H9 (cell line): Measurements from ENCODE around the gene RIPK4. TPM values are rescaled to one million over a fixed set of nuclear protein-coding genes. Genes with fewer than 3 reads are reported as not detected.

Experiments
- DNase-seq: peaks from one replicate; pipeline ENCODE4 v3.0.0-alpha.2; 2017
- H2AFZ ChIP-seq: one replicate; pipeline ENCODE4 v1.6.1; 2013; ENCODE audit warnings: mild to moderate bottlenecking, low read length, control low read depth, moderate library complexity
- H2AK5ac ChIP-seq: 2 replicates; pipeline ENCODE4 v1.6.1; 2013; ENCODE audit warnings: low read length, control low read depth, mixed read lengths; ENCODE audit not compliant: insufficient read length
- H2BK120ac ChIP-seq: one replicate; pipeline ENCODE4 v1.6.1; 2013; ENCODE audit warnings: low read depth, mild to moderate bottlenecking, low read length, control low read depth, inconsistent platforms; ENCODE audit not compliant: poor library complexity, severe bottlenecking
- H2BK12ac ChIP-seq: 2 replicates; pipeline ENCODE4 v1.6.1; 2013; ENCODE audit warnings: low read length, control low read depth, mixed read lengths, low read depth; ENCODE audit not compliant: insufficient read length
- H2BK15ac ChIP-seq: 2 replicates; pipeline ENCODE4 v1.6.1; 2013; ENCODE audit warnings: low read depth, low read length, control low read depth
- H2BK20ac ChIP-seq: one replicate; pipeline ENCODE4 v1.6.1; 2013; ENCODE audit warnings: low read depth, mild to moderate bottlenecking, low read length, control low read depth, inconsistent platforms; ENCODE audit not compliant: poor library complexity, severe bottlenecking
- H2BK5ac ChIP-seq: 2 replicates; pipeline ENCODE4 v1.6.1; 2013; ENCODE audit warnings: low read length, control low read depth, mixed read lengths; ENCODE audit not compliant: insufficient read length
- H3K14ac ChIP-seq: 2 replicates; pipeline ENCODE4 v1.6.1; 2013; ENCODE audit warnings: low read length, control low read depth; ENCODE audit not compliant: insufficient read depth
- H3K18ac ChIP-seq: 2 replicates; pipeline ENCODE4 v1.6.1; 2013; ENCODE audit warnings: low read depth, mild to moderate bottlenecking, mixed read lengths, low read length, control low read depth; ENCODE audit not compliant: insufficient read length
- H3K23ac ChIP-seq: 2 replicates; pipeline ENCODE4 v1.6.1; 2013; ENCODE audit warnings: low read length, control low read depth, mixed read lengths, low read depth; ENCODE audit not compliant: insufficient read length
- H3K23me2 ChIP-seq: 2 replicates; pipeline ENCODE4 v1.6.1; 2013; ENCODE audit warnings: low read depth, mild to moderate bottlenecking, mixed read lengths, low read length, control low read depth; ENCODE audit not compliant: insufficient read length, poor library complexity, severe bottlenecking
- H3K27ac ChIP-seq: 2 replicates; pipeline ENCODE4 v1.5.1; 2013; ENCODE audit warnings: low read length, control low read depth, mixed read lengths, low read depth; ENCODE audit not compliant: insufficient read length
- H3K27me3 ChIP-seq: 2 replicates; pipeline ENCODE4 v1.6.1; 2013; ENCODE audit warnings: low read length, control low read depth, inconsistent platforms; ENCODE audit not compliant: insufficient read depth
- H3K4ac ChIP-seq: 2 replicates; pipeline ENCODE4 v1.6.1; 2013; ENCODE audit warnings: low read depth, mild to moderate bottlenecking, control low read depth, inconsistent platforms, low read length, moderate library complexity
- H3K4me1 ChIP-seq: 2 replicates; pipeline ENCODE4 v1.6.1; 2013; ENCODE audit warnings: low read length, control low read depth, inconsistent platforms; ENCODE audit not compliant: insufficient read depth
- H3K4me2 ChIP-seq: 2 replicates; pipeline ENCODE4 v1.6.1; 2013; ENCODE audit warnings: low read length, control low read depth, mixed read lengths; ENCODE audit not compliant: insufficient read length, insufficient read depth
- H3K56ac ChIP-seq: 2 replicates; pipeline ENCODE4 v1.6.1; 2013; ENCODE audit warnings: low read depth, mild to moderate bottlenecking, mixed read lengths, low read length, control low read depth; ENCODE audit not compliant: insufficient read length
- H3K79me1 ChIP-seq: 2 replicates; pipeline ENCODE4 v1.6.1; 2013; ENCODE audit warnings: low read depth, mild to moderate bottlenecking, moderate library complexity, low read length, control low read depth, inconsistent platforms; ENCODE audit not compliant: insufficient read depth, poor library complexity, severe bottlenecking
- H3K79me2 ChIP-seq: 2 replicates; pipeline ENCODE4 v1.6.1; 2013; ENCODE audit warnings: low read length, control low read depth, inconsistent platforms; ENCODE audit not compliant: insufficient read depth
- H3K9ac ChIP-seq: 2 replicates; pipeline ENCODE4 v1.6.1; 2013; ENCODE audit warnings: low read length, control low read depth, mixed read lengths; ENCODE audit not compliant: insufficient read length; ENCODE audit errors: extremely low read depth
- H3K9me3 ChIP-seq: one replicate; pipeline ENCODE4 v1.6.1; 2013; ENCODE audit warnings: low read depth, low read length, inconsistent platforms; ENCODE audit not compliant: control insufficient read depth
- H3T11ph ChIP-seq: one replicate; pipeline ENCODE4 v1.6.1; 2013; ENCODE audit warnings: mild to moderate bottlenecking, low read length, control low read depth, inconsistent platforms
- H4K20me1 ChIP-seq: one replicate; pipeline ENCODE4 v1.6.1; 2013; ENCODE audit not compliant: control insufficient read depth, insufficient read length, insufficient read depth
- H4K5ac ChIP-seq: 2 replicates; pipeline ENCODE4 v1.6.1; 2013; ENCODE audit warnings: low read depth, mild to moderate bottlenecking, mixed read lengths, low read length, control low read depth; ENCODE audit not compliant: insufficient read length
- H4K8ac ChIP-seq: replicated peaks from 2 replicates; pipeline ENCODE4 v1.6.1; 2013; ENCODE audit warnings: low read length, control low read depth, mixed read lengths, low read depth; ENCODE audit not compliant: insufficient read length
- H4K91ac ChIP-seq: 2 replicates; pipeline ENCODE4 v1.6.1; 2013; ENCODE audit warnings: low read depth, mild to moderate bottlenecking, moderate library complexity, mixed read lengths, low read length, control low read depth; ENCODE audit not compliant: insufficient read length
- H3K27ac Mint-ChIP-seq, 3 experiments: 2 replicates in 2 of 3; 3 replicates in 1 of 3; pipeline ENCODE4 v1.8.0; 2020 to 2021; ENCODE audit warnings: mixed read lengths in 3 of 3, mild to moderate bottlenecking in 1 of 3, moderate library complexity in 1 of 3
- H3K27me3 Mint-ChIP-seq: 2 replicates; pipeline ENCODE4 v1.8.0; 2021; ENCODE audit warnings: low read depth, mild to moderate bottlenecking, moderate library complexity, mixed read lengths
- H3K36me3 Mint-ChIP-seq, 3 experiments: 2 replicates in 2 of 3; 3 replicates in 1 of 3; pipeline ENCODE4 v1.8.0; 2020 to 2021; ENCODE audit warnings: low read depth in 3 of 3, mixed read lengths in 3 of 3; ENCODE audit not compliant: insufficient read depth in 1 of 3
- H3K4me1 Mint-ChIP-seq, 2 experiments: 2 replicates each; pipeline ENCODE4 v1.8.0; 2020; ENCODE audit warnings: mixed read lengths in 2 of 2
- H3K4me3 Mint-ChIP-seq, 2 experiments: 2 replicates in 1 of 2; 3 replicates in 1 of 2; pipeline ENCODE4 v1.8.0; 2020 to 2021; ENCODE audit warnings: mild to moderate bottlenecking in 2 of 2, mixed read lengths in 2 of 2, moderate library complexity in 1 of 2
- H3K9me3 Mint-ChIP-seq, 2 experiments: 2 replicates in 1 of 2; 3 replicates in 1 of 2; pipeline ENCODE4 v1.8.0; 2020; ENCODE audit warnings: mild to moderate bottlenecking in 2 of 2, mixed read lengths in 2 of 2, moderate library complexity in 1 of 2
- CTCF ChIP-seq: fragments of 200-600 bp; sonication (generic); conservative IDR thresholded peaks from 3 replicates; pipeline ENCODE4 v1.8.0; 2021; ENCODE audit warnings: antibody characterized with exemption, mild to moderate bottlenecking
- WGBS: extraction: QIAGEN DNeasy Blood & Tissue Kit; methylation state at CpG from one replicate; pipeline ENCODE4 v1.1.7; 2013; ENCODE audit warnings: missing lambda C conversion rate, low lambda C conversion rate, mixed read lengths; ENCODE audit not compliant: insufficient read length; ENCODE audit errors: extremely low coverage; 5-methylcytosine and 5-hydroxymethylcytosine counted together
- total RNA-seq: library from RNA; stranded (reverse); gene quantifications from 2 replicates; pipeline ENCODE4 v1.2.1, GENCODE V29; 2021

RIPK4 gene
- total RNA-seq, 1 experiment from 2014 or later, result 2.9 TPM

- Mint-ChIP-seq H3K4me1 (peaks cover 59 to 62% of the 10 kb centered on the region in 2 experiments), H3K9me3 (no peaks in the 10 kb centered on the region; a peak in 2 of 5 replicates), H3K27ac (no peak overlapping the region; a peak in 1 of 7 replicates), H3K4me3 (no peak overlapping the region), H3K27me3 (peaks cover 55% of the 10 kb centered on the region), H3K36me3 (peaks cover 0 to 4% (median 2%) of the 10 kb centered on the region in 3 experiments; a peak in 4 of 7 replicates)
- H3K23ac ChIP-seq, result no peak overlapping the region
- H3K79me1 ChIP-seq, result no peaks in the 10 kb centered on the region
- H4K8ac ChIP-seq, result no peak overlapping the region
- H3K56ac ChIP-seq, result no peak overlapping the region
- no peaks in the 10 kb centered on the region for H4K20me1 ChIP-seq
- H3K4me1 ChIP-seq, result peaks cover 7% of the 10 kb centered on the region; the same call in 1 of the 2 replicates
- H3K79me2 ChIP-seq, result no peaks in the 10 kb centered on the region
- no peak overlapping the region for H2BK5ac ChIP-seq
- peaks cover 21% of the 10 kb centered on the region for H3K23me2 ChIP-seq
- DNase-seq, result no peak
- H3K4ac ChIP-seq, result no peak overlapping the region
- no peak overlapping the region for H4K5ac ChIP-seq
- H3K14ac ChIP-seq, result no peak overlapping the region
- TF ChIP-seq CTCF, result no peak
- no peak overlapping the region for H2AK5ac ChIP-seq
- H2BK15ac ChIP-seq, result no peak overlapping the region
- H3K27ac ChIP-seq, result no peak overlapping the region
- no peak overlapping the region for H2BK20ac ChIP-seq
- H3K9me3 ChIP-seq, result no peaks in the 10 kb centered on the region
- H3K9ac ChIP-seq, result no peak overlapping the region
- H3K4me2 ChIP-seq, result no peak overlapping the region
- no peak overlapping the region for H3K18ac ChIP-seq
- H3T11ph ChIP-seq, result no peak overlapping the region
- WGBS, result no CpG with 5 or more reads among the region's 5 CpGs
- H2BK12ac ChIP-seq, result no peak overlapping the region
- peaks cover 30% of the 10 kb centered on the region for H3K27me3 ChIP-seq
- H4K91ac ChIP-seq, result no peak overlapping the region
- H2BK120ac ChIP-seq, result no peak overlapping the region
- no peak overlapping the region for H2AFZ ChIP-seq
Measured at GRCh38 chr21:41759926-41760325, 6.9 kb downstream of the RIPK4 start.
